Hepatocyte (in vitro differentiated cells): Measurements from ENCODE around the gene ADRA1B.

ENCODE experiments used
- EZH2 ChIP-seq: fragments of 200-600 bp; sonication (generic); IDR thresholded peaks from 2 replicates; pipeline ENCODE4 v1.6.1; 2016; ENCODE audit warnings: antibody characterized with exemption, mild to moderate bottlenecking, borderline replicate concordance
- EZH2phosphoT487 ChIP-seq: fragments of 200-600 bp; sonication (generic); IDR thresholded peaks from one replicate; pipeline ENCODE4 v1.6.1; 2018; ENCODE audit warnings: antibody characterized with exemption, mild to moderate bottlenecking, low read depth, moderate library complexity; ENCODE audit not compliant: unreplicated experiment, severe bottlenecking
- TF ChIP-seq, protein P1 (sequence below): fragments of 200-600 bp; sonication (generic); IDR thresholded peaks from 2 replicates; pipeline ENCODE4 v1.5.1; 2016; ENCODE audit warnings: antibody characterized with exemption, mild to moderate bottlenecking; ENCODE audit not compliant: poor library complexity

DNA sequence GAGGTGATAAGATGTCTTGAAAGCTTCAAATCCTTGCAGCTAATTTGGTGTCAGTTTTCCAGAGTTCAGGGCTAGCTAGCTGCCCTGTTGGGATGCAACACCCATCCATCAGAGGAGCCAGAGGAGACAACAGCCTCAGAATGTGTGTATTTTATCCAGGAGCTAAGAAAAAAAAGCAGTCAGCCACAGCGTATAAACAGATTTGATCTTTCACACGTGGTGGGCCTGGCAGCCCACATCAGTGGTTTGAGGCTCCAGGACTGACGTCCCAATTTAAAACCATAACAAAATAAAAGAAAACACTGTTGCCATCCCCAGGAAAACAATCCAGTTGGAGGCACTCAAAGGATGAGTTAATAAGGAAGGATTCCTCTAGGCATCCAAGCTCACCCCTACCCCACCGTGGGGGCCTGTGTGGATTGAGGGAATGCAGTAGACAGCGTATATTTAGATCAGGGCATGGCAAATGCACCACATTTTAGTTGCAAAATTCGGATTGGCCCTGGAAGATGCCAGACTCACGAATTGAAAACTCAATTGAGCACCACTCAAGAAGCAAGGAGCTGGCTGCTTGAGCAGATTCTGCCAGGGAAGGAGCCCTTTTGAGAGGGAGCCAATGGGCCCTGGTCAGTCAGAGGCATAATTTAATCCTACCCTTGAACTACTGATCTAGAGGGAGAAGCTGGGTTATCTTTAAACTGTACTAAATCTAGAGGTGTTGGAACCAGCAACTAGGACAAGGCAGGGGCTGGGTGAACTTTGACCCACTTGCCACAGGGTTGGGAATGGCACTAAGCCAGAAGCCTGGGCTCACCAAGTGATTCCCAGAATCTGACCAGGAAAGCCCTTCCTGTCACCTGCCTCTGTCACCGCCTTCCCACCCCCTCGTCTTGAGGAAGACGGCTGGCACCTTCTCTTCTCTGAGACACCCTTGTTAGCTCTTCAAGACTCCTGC is 17.5 kb downstream of the ADRA1B start:
- TF ChIP-seq, protein P1, sequence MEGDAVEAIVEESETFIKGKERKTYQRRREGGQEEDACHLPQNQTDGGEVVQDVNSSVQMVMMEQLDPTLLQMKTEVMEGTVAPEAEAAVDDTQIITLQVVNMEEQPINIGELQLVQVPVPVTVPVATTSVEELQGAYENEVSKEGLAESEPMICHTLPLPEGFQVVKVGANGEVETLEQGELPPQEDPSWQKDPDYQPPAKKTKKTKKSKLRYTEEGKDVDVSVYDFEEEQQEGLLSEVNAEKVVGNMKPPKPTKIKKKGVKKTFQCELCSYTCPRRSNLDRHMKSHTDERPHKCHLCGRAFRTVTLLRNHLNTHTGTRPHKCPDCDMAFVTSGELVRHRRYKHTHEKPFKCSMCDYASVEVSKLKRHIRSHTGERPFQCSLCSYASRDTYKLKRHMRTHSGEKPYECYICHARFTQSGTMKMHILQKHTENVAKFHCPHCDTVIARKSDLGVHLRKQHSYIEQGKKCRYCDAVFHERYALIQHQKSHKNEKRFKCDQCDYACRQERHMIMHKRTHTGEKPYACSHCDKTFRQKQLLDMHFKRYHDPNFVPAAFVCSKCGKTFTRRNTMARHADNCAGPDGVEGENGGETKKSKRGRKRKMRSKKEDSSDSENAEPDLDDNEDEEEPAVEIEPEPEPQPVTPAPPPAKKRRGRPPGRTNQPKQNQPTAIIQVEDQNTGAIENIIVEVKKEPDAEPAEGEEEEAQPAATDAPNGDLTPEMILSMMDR, result no peak
- no peak for TF ChIP-seq EZH2
- TF ChIP-seq EZH2phosphoT487, result no peak
